CD14-positive monocyte (primary cell): Measurements from ENCODE around the gene CGA. TPM values are rescaled to one million over a fixed set of nuclear protein-coding genes. Genes with fewer than 3 reads are reported as not detected.
A peak's percentile ranks its signal among the peaks of the same experiment; 100 is the strongest.

Experiments used
- DNase-seq, 3 donors: peaks; one replicate each; pipeline ENCODE4 v3.0.0-alpha.2; 2011 to 2022
- H2AFZ ChIP-seq: 2 replicates; pipeline ENCODE4 v1.6.0; 2012; ENCODE audit warnings: mild to moderate bottlenecking, low read depth, low read length, inconsistent platforms; ENCODE audit not compliant: insufficient read depth, poor library complexity, severe bottlenecking
- H3K27ac ChIP-seq, 2 donors: 1 replicate in 1 of 2; 2 replicates in 1 of 2; pipeline ENCODE4 v1.5.1; 2012 to 2013; ENCODE audit warnings: low read length in 2 of 2, control low read depth in 1 of 2, inconsistent platforms in 1 of 2, low read depth in 1 of 2, mild to moderate bottlenecking in 1 of 2
- H3K27me3 ChIP-seq, 2 donors: one replicate each; pipeline versions ENCODE4 v1.6.0 to v1.6.1; 2011 to 2013; ENCODE audit warnings: low read length in 2 of 2; ENCODE audit not compliant: control insufficient read depth in 2 of 2, insufficient read depth in 2 of 2
- H3K36me3 ChIP-seq, 2 donors: replicated peaks in 1 of 2; 1 replicate in 1 of 2; 2 replicates in 1 of 2; pipeline versions ENCODE4 v1.5.1 to v1.6.1; 2012 to 2013; ENCODE audit warnings: low read length in 2 of 2, control low read depth in 1 of 2, inconsistent platforms in 1 of 2, mild to moderate bottlenecking in 1 of 2; ENCODE audit not compliant: insufficient read depth in 2 of 2, control insufficient read depth in 1 of 2
- H3K4me1 ChIP-seq, 2 donors: 1 replicate in 1 of 2; 2 replicates in 1 of 2; pipeline versions ENCODE4 v1.5.1 to v1.6.1; 2012 to 2013; ENCODE audit warnings: low read length in 2 of 2, control low read depth in 1 of 2, inconsistent platforms in 1 of 2, mild to moderate bottlenecking in 1 of 2, moderate library complexity in 1 of 2; ENCODE audit not compliant: insufficient read depth in 2 of 2, control insufficient read depth in 1 of 2
- H3K4me2 ChIP-seq: replicated peaks from 2 replicates; pipeline ENCODE3; 2012; ENCODE audit warnings: low read length, moderate library complexity, mild to moderate bottlenecking; ENCODE audit not compliant: poor library complexity, severe bottlenecking; ENCODE audit errors: extremely low read depth
- H3K4me3 ChIP-seq, 3 experiments: fragments of 200-600 bp in 1 of 3; sonication (generic) in 1 of 3; replicated peaks in 1 of 3; 1 replicate in 2 of 3; 2 replicates in 1 of 3; pipeline ENCODE4 v1.5.1; 2011 to 2013; ENCODE audit warnings: low read length in 3 of 3, mild to moderate bottlenecking in 3 of 3, control low read depth in 2 of 3, low read depth in 2 of 3, inconsistent platforms in 1 of 3, moderate library complexity in 1 of 3
- H3K79me2 ChIP-seq: 2 replicates; pipeline ENCODE4 v1.6.0; 2012; ENCODE audit warnings: mild to moderate bottlenecking, control low read depth, inconsistent platforms, low read length, moderate library complexity; ENCODE audit not compliant: insufficient read depth
- H3K9ac ChIP-seq: 2 replicates; pipeline ENCODE4 v1.6.0; 2017; ENCODE audit warnings: low read length, mild to moderate bottlenecking; ENCODE audit not compliant: insufficient read depth, poor library complexity, severe bottlenecking
- H3K9me3 ChIP-seq, 2 donors: replicated peaks in 1 of 2; 1 replicate in 1 of 2; 2 replicates in 1 of 2; pipeline versions ENCODE4 v1.5.1 to v1.6.1; 2012 to 2013; ENCODE audit warnings: low read length in 2 of 2, control low read depth in 1 of 2; ENCODE audit not compliant: control insufficient read depth in 1 of 2, insufficient read depth in 1 of 2
- H4K20me1 ChIP-seq: 2 replicates; pipeline ENCODE4 v1.6.0; 2012; ENCODE audit warnings: mild to moderate bottlenecking, low read length, control low read depth, moderate library complexity; ENCODE audit not compliant: insufficient read depth
- H3K27ac Mint-ChIP-seq, 7 donors: one replicate each; pipeline ENCODE4 v1.8.0; 2020; ENCODE audit warnings: mild to moderate bottlenecking in 7 of 7, mixed read lengths in 7 of 7, moderate library complexity in 6 of 7, inconsistent platforms in 2 of 7
- H3K27me3 Mint-ChIP-seq, 3 donors: one replicate each; pipeline ENCODE4 v1.8.0; 2021 to 2022; ENCODE audit warnings: low read depth in 3 of 3, mild to moderate bottlenecking in 3 of 3, mixed read lengths in 3 of 3, moderate library complexity in 3 of 3, inconsistent platforms in 1 of 3
- H3K36me3 Mint-ChIP-seq, 2 donors: one replicate each; pipeline ENCODE4 v1.8.0; 2020; ENCODE audit warnings: mixed read lengths in 2 of 2, inconsistent platforms in 1 of 2, mild to moderate bottlenecking in 1 of 2
- H3K4me1 Mint-ChIP-seq: one replicate; pipeline ENCODE4 v1.8.0; 2020; ENCODE audit warnings: mild to moderate bottlenecking, mixed read lengths
- H3K4me3 Mint-ChIP-seq, 2 donors: one replicate each; pipeline ENCODE4 v1.8.0; 2020; ENCODE audit warnings: mild to moderate bottlenecking in 2 of 2, mixed read lengths in 2 of 2, moderate library complexity in 1 of 2
- H3K9me3 Mint-ChIP-seq, 7 donors: one replicate each; pipeline ENCODE4 v1.8.0; 2020 to 2022; ENCODE audit warnings: mixed read lengths in 7 of 7, mild to moderate bottlenecking in 6 of 7, moderate library complexity in 6 of 7, inconsistent platforms in 2 of 7
- WGBS: methylation state at CpG from one replicate; pipeline ENCODE4 v1.1.5; 2013; ENCODE audit warnings: missing lambda C conversion rate; ENCODE audit not compliant: insufficient coverage; 5-methylcytosine and 5-hydroxymethylcytosine counted together
- intact Hi-C, 2 donors: fragments of 100-400 bp; cut with micrococcal nuclease; formaldehyde crosslinking; loops; one replicate each; pipeline versions ENCODE4 v1.15.0 to v1.15.1; 2023
- polyA plus RNA-seq, 3 donors: library from polyadenylated mRNA; depleted of rRNA in 1 of 3; unstranded in 2 of 3; stranded (reverse) in 1 of 3; fragments of 300-500 nt in 2 of 3; fragments of >200 nt in 1 of 3; fragmentation: Illumina TruSeq in 2 of 3; gene quantifications; 1 replicate in 2 of 3; 2 replicates in 1 of 3; pipeline ENCODE4 v1.2.3, GENCODE V29; 2012 to 2021
- TF ChIP-seq, protein P1 (sequence below): fragments of 200-600 bp; IDR thresholded peaks from one replicate; pipeline ENCODE4 v1.8.0; 2022; ENCODE audit warnings: antibody characterized with exemption, mild to moderate bottlenecking

The CGA gene
- polyA plus RNA-seq, 3 donors: not detected

DNA sequence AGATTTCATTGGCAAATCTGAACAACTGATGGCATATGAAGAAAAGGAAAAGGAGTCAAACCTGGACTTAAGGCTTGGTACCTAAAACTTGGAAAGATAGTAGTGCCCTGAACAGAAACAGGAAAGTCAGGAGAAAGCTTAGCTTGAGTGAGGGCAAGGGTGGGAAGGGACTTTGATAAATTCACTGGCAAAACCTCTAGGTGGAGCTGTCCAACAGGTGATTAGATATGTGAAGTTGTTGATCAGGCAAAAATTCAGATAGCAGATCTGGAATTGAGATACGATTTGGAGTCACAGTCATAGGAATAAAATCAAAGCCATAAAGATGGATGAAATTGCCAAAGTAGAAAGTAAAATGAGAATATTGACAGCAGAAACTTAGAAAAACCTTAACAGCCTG lies 44.3 kb upstream of the CGA start:
- no peak overlapping the region for H3K4me3 ChIP-seq

DNA sequence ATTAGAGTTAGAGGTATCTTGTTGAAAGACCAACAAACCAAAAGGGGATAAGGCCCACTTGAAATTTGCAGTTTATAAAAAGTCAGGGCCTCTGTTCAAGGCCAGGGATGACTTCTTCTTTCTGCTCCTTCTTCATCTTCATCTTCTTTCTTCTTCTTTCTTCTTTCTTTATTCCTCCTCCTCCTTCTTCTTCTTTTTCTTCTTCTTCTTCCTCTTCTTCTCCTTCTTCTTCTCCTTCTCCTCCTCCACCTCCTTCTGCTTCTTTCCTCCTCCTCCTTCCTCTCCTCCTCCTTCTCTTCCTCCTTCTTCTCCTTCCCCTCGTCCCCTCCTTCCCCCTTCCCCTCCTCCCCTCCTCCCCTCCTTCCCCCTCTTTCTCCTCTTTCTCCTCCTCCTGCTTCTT lies 42.1 kb upstream of the CGA start:
- H3K4me3 ChIP-seq: no peak overlapping the region
- WGBS: 0% methylated on average over 1 of the region's 1 CpG
- no peaks in the 10 kb centered on the region for H3K27me3 ChIP-seq
- no peak overlapping the region for H3K9ac ChIP-seq
- no peak for DNase-seq
- H3K27ac Mint-ChIP-seq: peak overlapping the region in 1 of 7 donors; percentile 57
- no peak overlapping the region for H2AFZ ChIP-seq
- no peaks in the 10 kb centered on the region for H3K9me3 ChIP-seq
- H3K4me1 Mint-ChIP-seq: peaks cover 6% of the 10 kb centered on the region
- no peaks in the 10 kb centered on the region for H3K36me3 ChIP-seq
- H4K20me1 ChIP-seq: no peaks in the 10 kb centered on the region
- no peak overlapping the region for H3K27ac ChIP-seq
- H3K4me1 ChIP-seq: peaks cover 0 to 10% of the 10 kb centered on the region in 2 donors
- H3K4me2 ChIP-seq: no peak overlapping the region
- H3K27me3 Mint-ChIP-seq: peaks cover 1 to 3% (median 2%) of the 10 kb centered on the region in 3 donors
- no peak overlapping the region for H3K4me3 Mint-ChIP-seq
- H3K79me2 ChIP-seq: no peaks in the 10 kb centered on the region
- H3K9me3 Mint-ChIP-seq: peaks cover 0 to 4% (median 2%) of the 10 kb centered on the region in 7 donors
- TF ChIP-seq, protein P1, sequence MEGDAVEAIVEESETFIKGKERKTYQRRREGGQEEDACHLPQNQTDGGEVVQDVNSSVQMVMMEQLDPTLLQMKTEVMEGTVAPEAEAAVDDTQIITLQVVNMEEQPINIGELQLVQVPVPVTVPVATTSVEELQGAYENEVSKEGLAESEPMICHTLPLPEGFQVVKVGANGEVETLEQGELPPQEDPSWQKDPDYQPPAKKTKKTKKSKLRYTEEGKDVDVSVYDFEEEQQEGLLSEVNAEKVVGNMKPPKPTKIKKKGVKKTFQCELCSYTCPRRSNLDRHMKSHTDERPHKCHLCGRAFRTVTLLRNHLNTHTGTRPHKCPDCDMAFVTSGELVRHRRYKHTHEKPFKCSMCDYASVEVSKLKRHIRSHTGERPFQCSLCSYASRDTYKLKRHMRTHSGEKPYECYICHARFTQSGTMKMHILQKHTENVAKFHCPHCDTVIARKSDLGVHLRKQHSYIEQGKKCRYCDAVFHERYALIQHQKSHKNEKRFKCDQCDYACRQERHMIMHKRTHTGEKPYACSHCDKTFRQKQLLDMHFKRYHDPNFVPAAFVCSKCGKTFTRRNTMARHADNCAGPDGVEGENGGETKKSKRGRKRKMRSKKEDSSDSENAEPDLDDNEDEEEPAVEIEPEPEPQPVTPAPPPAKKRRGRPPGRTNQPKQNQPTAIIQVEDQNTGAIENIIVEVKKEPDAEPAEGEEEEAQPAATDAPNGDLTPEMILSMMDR: no peak
- H3K36me3 Mint-ChIP-seq: no peaks in the 10 kb centered on the region
- intact Hi-C loops: loop anchor here in 1 of 2 donors (10.0 kb wide), 1 partner anchor 98 kb away; no protein-coding TSS in a partner anchor

More for the DNA sequence above, 44.3 kb upstream of the CGA start:
- no peak overlapping the region for H3K9ac ChIP-seq
- Mint-ChIP-seq H3K4me1 (peaks cover 6% of the 10 kb centered on the region), H3K4me3 (no peak overlapping the region), H3K27ac (no peak overlapping the region), H3K36me3 (no peaks in the 10 kb centered on the region), H3K9me3 (peaks cover 0 to 6% (median 2%) of the 10 kb centered on the region in 7 donors), H3K27me3 (peaks cover 4 to 14% (median 4%) of the 10 kb centered on the region in 3 donors)
- no peak overlapping the region for H3K27ac ChIP-seq
- peaks cover 0 to 10% of the 10 kb centered on the region in 2 donors for H3K4me1 ChIP-seq
- H3K4me2 ChIP-seq: no peak overlapping the region
- WGBS: no CpG with 5 or more reads among the region's 1 CpG
- DNase-seq: peak; percentile 40 to 62 (median 59)
- TF ChIP-seq, protein P1: peak; percentile 76
- no peak overlapping the region for H2AFZ ChIP-seq
- no peaks in the 10 kb centered on the region for H3K27me3 ChIP-seq
- no peaks in the 10 kb centered on the region for H3K36me3 ChIP-seq
- no peaks in the 10 kb centered on the region for H4K20me1 ChIP-seq
- intact Hi-C loops: loop anchor here in 1 of 2 donors (10.0 kb wide), 1 partner anchor 96 kb away; no protein-coding TSS in a partner anchor
- no peaks in the 10 kb centered on the region for H3K79me2 ChIP-seq
- no peaks in the 10 kb centered on the region for H3K9me3 ChIP-seq
